NCI-H2081 treated with DMSO at 0.1 percent for 48 hours (cell line): ENCODE data around the gene FRMPD2.
"Not testable (repeated sequence)": the region's sequence is repeated elsewhere in the genome, so short reads cannot be mapped to it uniquely, and the experiment has no call there.

ENCODE experiments used
- DNase-seq: peaks from one replicate; lab custom pipeline; 2025; lab: John Stamatoyannopoulos, UW

The FRMPD2 gene

DNA sequence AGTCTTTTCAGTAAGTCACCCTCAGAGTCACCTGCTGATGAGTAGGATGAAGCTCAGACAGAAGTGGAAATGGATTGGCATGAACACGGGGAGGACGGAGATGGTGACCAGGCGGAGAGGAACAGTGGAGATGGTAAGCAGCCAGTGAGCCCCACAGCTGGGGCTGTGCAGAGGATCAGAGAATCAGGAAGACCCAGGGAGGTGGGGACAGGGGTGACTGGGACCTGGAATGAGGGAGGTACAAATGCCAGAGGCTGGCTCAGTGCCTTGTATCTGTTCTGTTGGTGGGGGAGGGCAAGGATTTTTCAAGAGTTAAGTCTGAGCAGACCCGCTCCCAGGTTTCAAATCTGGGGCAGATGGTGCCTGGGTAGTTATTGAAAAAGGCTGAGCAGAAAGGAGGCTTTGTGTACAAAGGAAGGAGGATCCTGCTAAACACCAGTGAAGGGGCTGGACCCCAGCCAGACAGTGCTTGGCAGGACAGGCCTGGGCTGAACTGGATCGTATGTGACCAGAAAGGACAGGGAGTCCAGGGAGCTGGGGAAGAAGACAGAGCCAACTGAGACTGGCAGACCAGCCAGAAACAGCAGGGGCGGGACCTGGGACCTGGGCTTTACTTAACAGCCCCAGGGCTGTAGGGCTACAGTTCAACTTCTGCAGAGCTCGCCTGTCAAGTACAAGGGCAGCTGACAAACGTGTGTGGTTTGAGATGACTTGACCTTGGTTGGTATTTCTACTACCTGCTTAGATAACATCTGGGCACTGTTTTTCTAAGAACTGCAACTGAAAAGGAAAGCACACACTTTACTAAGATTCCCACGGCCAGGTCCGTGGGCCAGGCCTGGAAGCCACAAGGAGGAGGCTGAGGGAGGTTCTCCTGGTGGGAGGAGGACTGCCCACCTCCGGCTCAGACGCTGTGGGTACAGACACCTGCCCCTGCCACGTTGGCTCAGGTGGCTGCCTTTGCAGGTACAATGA lies 13.2 kb upstream of the FRMPD2 start:
- no peak for DNase-seq

DNA sequence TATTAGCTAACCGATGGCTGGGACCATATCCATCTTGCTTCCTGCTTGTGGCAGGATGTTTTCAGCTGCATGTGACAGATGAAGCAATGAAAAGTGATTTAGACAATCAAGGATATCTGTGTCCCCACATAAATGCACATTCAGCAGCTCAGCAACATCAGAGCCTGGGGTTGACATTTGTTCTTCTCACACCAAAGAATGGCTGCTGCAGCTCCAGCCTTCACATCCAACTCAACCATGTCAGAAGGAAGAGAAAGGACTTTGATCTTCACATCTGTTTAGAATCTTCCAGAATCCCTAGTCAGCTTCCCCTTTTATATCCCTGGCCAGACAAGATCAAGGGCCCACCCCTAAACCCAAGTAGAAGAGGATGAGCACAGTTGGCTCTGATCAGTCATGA lies 11.9 kb upstream of the FRMPD2 start:
- no peak for DNase-seq

- no peak for DNase-seq
Measured at GRCh38 chr10:48285710-48286109, 11.2 kb upstream of the FRMPD2 start.

- DNase-seq = no peak
Measured at GRCh38 chr10:48284811-48285210, 10.3 kb upstream of the FRMPD2 start.

- DNase-seq = no peak
Measured at GRCh38 chr10:48284002-48284546, 9.6 kb upstream of the FRMPD2 start.

DNA sequence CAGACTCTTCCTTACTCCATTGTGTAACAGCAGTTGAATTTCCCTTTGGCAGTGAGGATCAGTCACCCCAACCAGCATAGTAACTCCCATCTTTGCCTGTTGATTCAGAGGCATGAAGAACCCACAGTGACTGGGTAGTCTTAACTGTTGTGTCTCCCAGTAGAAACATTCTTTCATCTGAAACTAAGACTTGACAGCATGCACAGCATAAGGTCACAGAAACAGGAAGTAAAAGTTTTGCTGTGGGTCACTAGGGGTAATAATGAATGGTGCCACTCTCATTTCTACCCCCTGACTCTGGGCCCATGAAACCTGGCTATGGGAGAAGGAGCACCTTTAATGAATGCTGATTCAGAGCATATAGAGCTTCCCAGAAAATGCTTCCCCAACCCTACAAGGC lies 8.3 kb upstream of the FRMPD2 start:
- no peak for DNase-seq

DNA sequence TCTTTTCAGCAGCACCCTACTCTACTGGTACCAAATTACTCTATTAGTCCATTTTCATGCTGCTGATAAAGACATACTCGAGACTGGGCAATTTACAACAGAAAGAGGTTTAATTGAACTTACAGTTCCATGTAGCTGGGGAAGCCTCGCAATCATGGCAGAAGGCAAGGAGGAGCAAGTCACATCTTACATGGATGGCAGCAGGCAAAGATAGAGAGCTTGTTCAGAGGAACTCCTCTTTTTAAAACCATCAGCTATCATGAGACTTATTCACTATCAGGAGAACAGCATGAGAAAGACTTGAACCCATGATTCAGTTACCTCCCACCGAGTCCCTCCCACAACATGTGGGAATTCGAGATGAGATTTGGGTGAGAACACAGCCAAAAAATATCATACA lies 7.2 kb upstream of the FRMPD2 start:
- DNase-seq = not testable (repeated sequence)

DNA sequence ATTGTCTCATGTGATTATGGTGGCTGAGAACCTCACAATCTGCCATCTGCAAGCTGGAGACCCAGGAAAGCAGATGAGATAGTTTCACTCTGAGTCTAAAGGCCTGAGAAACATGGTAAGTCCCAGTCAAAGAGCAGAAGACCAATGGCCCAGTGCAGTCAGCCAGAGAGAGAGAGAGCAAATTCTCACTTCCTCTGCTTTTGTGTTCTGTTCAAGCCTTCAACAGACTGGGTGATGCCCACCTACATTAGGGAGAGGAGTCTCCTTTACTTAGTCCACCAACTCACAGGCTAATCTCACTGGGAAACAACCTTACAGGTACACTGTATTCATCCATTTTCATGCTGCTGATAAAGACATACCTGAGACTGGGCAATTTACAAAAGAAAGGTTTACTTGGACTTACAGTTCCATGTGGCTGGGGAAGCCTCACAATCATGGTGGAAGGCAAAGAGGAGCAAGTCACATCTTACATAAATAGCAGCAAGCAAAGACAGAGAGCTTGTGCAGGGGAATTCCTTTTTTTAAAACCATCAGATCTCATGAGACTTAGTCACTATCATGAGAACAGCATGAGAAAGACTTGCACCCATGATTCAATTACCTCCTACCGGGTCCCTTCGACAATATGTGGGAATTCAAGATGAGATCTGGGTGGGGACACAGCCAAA lies 4.7 kb upstream of the FRMPD2 start:
- DNase-seq = no peak

- DNase-seq = no peak
Measured at GRCh38 chr10:48277093-48277492, 2.6 kb upstream of the FRMPD2 start.

GRCh38 chr10:48273741-48274140 lies 755 bp downstream of the FRMPD2 start:
- no peak for DNase-seq

- no peak for DNase-seq
Measured at GRCh38 chr10:48272682-48273081, 1.8 kb downstream of the FRMPD2 start.

DNA sequence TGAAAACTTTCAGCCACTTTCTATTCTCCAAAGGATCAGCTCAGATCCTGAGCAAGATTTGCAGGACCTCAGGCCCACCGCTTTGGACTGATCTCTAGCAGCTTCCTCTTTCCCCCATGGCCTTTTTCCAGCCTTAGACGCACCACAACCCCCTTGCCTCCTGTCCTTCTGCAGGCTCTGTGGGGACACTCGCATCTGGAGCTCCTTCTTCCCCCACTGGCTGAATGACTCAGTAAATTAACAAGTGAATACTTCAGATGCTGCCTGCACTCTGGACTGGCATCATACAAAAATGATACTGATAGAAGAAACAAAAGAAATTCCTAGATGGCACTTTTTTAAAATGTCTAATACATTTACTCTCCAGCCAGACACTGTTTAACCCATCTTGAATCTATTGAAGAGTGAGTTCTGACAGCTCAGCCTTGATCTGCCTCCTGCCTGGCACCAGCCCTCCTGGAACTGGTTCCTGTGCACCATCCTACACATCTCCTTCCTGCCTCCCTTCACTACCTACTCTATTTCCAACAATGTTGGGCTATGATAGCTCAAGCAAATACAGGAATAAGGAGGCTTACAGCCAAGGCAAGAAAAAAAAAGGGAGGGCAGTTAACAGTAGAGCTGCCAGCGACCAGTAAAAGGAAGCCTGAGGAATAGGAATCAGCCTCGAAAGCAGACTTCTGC lies 3.3 kb downstream of the FRMPD2 start:
- DNase-seq = no peak

DNA sequence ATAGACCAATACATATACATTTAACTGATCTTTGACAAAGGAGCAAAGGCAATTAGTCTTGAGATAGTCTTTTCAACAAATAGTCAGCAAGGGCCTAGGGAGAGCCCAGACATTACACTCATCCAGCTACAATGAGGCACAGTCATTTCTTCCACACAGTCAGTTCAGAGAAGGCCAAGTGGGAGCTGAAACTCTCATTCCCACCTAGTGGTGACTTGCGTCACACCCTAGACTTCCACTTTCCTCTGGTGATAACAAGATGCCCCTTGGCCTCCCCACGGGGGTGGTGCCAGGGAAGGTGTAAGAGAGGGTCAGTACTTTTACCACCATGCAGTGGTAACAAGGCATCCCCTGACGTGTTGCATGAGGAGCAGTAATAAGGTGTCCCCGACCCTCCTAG lies 8.0 kb downstream of the FRMPD2 start:
- DNase-seq = no peak

GRCh38 chr10:48258105-48258504 lies 16.4 kb downstream of the FRMPD2 start:
- DNase-seq = no peak

DNA sequence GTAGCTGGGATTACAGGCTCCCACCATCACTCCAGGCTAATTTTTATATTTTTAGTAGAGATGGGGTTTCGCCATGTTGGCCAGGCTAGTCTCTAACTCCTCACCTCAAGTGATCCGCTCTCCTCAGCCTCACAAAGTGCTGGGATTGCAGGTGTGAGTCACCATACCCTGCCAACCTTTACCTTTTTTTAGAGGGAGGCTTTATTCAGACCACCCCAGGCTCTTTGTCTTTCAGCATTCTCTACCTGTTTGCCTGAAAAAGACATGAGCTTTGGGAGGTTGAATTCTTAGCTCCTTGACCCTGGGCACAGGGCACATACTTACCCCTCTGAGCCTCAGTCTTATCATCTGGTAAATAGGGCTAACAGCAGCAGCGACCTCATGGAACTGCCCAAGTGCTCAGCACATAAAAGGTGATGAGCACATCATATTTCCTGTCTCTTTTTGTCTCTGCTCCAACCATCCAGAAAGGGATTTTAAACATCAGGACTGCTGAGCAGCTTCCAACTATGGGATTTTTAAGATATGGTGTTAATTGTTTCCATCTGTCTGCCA lies 17.0 kb downstream of the FRMPD2 start:
- no peak for DNase-seq

- no peak for DNase-seq
Measured at GRCh38 chr10:48255722-48256121, 18.8 kb downstream of the FRMPD2 start.

DNA sequence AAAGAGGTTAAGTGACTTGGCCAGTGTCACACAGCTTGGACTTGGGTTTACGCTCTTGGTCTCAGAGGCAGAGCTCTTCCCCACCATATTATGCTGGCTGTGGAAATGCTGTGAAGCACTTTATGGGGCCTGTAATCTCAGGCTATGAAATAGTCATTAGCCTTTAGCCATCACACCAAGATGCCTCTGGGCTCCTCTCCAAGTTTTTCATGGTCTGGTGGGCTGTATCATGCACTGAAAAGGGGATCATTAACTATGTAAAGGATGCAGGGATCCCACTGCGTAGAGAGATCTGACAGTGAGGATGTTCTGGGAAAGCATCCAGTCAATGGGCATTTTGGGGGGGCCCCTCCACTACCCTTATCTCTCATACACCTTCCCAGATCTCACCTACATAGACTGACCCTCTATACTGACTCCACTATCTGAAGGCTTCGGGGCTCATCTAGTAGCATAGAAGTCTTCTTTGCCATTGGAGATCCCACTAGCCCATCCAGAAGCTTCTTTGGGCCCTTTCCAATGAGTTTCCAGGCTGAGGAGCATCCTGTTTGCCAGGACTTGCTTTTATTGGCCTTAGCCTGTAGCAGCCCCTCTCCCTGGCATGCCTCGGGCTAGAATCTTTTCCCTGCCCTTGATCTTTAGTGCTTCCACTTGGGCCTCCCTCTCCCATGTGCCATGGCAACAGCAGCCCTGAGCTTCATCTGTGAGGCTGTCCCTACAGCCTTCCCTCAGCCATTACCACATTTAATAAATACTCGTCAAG lies 19.6 kb downstream of the FRMPD2 start:
- peak; percentile 7 for DNase-seq

DNA sequence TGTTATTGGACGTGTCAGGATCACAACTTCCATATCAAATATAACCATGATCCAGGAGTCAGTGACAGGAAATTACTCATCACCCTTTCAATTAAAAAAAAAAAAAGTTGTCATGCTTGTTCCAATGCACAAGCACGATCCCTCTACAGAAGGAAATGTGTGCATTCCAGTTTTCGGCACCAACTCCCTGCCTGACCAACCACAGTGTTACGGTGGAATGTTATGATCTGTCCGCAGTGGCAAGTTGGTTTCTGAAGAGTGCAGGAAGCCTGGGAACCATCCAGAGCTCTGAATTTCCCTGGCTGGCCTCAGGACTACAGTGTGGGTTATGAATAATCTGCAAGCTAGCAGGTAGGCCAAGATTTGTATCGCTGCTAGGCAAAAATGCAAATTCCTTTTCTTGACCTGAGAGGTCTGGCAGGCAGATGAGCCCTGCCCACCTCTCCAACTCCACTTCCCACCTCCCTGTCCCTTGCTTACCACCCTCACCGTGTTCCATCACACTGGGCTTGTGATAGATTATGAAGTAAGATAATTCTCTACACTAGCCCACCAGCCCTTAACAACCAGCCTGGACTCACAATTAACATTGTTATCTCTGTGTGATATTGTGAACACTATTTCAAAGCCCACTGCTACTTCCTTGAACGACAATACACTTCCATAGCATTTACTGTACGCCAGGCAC lies 20.4 kb downstream of the FRMPD2 start:
- DNase-seq = no peak

- no peak for DNase-seq
Measured at GRCh38 chr10:48252354-48252650, 22.2 kb downstream of the FRMPD2 start.

DNA sequence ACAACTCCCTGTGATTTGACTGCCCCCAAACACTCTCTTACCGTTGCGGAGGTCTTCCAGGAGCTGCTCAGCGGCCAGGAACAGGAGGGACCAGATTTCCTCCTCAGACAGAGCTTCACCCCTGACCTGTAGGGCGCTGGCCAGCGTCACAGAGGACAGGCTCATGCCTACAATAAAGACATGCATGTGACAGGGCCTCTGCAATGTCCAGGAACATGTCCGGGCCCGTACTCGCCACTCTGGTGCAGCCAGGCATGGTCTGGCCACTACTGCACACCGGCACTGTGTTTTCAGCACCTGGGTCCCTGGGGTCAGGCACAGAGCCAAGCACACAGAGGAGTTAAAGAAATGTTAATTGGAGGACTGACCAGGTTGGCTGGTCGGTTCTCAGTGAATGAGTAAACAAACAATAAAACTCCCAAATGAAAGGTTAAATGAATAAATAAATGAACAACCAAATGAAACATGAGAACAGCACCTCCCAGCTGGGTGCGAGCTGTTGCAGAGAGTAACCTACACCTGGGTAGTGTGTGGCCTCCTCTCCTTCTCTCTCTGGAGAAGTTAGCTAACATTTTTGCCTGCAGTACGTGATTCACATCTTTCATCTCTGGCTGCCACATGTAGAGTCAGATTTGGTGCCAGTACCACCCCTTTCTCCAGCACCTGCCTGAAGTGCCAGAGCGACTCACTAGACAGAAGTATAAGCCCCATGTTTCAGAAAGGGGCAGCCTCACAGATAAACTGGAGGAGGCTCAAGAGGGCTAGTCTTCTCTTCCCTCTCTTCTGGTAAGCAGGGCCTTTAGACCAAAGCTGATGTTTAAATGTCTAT lies 22.8 kb downstream of the FRMPD2 start:
- DNase-seq = peak; percentile 1
